Adipocyte (in vitro differentiated cells): ENCODE measurements around the gene TMEM187.

Source experiments
- DNase-seq: peaks from one replicate; pipeline ENCODE4 v3.0.0-alpha.2; 2015; ENCODE audit warnings: low read depth
- H3K27me3 ChIP-seq: replicated peaks from 2 replicates; pipeline ENCODE4 v1.7.0; 2013; ENCODE audit warnings: mild to moderate bottlenecking, low read length, moderate library complexity; ENCODE audit not compliant: control insufficient read depth, insufficient read depth
- H3K36me3 ChIP-seq: 2 replicates; pipeline ENCODE4 v1.7.0; 2013; ENCODE audit warnings: low read length, mild to moderate bottlenecking, moderate library complexity; ENCODE audit not compliant: control insufficient read depth, insufficient read depth, severe bottlenecking
- H3K4me1 ChIP-seq: 2 replicates; pipeline ENCODE4 v1.7.0; 2013; ENCODE audit warnings: mild to moderate bottlenecking, low read length, moderate library complexity; ENCODE audit not compliant: control insufficient read depth, insufficient read depth
- H3K4me3 ChIP-seq: 2 replicates; pipeline ENCODE4 v1.7.0; 2013; ENCODE audit warnings: mild to moderate bottlenecking, low read length, moderate library complexity
- H3K9ac ChIP-seq: 2 replicates; pipeline ENCODE4 v1.7.0; 2013; ENCODE audit warnings: mild to moderate bottlenecking, low read length, moderate library complexity
- H3K9me3 ChIP-seq: 2 replicates; pipeline ENCODE4 v1.7.0; 2013; ENCODE audit warnings: mild to moderate bottlenecking, low read length, moderate library complexity; ENCODE audit not compliant: control insufficient read depth

The TMEM187 gene

DNA sequence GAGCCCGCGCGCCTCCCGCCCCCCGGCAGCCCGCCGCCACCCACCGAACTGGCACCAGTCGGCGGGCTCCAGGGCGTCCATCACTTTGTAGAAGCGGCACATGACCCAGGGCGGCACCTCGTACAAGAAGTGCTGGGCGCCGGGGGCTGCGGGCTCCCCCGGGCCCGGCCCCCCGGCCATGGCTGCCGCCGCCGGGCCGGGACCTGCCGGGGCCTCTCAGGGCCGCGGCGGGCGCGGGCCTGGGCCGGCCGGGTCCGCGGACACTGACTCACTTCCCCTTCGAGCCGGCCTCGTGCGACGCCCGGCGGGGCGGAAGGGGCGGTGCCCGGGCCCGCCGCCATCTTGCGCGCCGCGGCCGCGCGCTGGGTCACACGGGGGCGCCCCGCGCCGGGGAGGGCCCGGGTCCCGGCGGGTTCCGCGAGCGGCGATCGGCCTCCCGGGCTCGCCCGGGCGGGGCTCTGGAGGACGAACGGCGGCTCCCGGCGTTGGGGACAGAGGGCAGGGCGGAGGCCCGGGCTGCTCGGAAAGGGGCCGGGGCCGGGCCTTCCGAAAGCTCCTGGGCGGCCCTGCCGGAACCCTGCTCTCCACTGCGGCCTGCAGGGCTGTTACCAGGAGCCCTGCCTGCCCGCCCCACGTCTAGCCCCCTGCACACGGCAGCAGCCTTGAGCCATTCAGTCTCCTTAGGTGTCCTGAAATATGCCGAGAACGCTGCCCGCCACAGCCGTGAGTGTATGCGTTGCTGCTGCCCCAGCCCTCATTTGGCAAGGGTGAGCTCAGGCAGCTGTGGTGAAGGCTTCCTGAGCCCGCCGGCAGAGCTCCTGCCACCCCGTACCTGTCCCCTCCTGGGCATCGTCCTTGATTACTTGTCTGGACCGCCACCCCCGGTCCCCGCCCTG is 47.3 kb downstream of the TMEM187 start, which contains the start of gene IRAK1:
IRAK1 (minus strand) TSS at position 270 of the 896 bp plus-strand sequence; CDS start at position 180, 90 bp downstream.
- H3K9ac ChIP-seq, result peak within 1 kb of the TSS; percentile 91
- peaks cover 20% of the 10 kb centered on the region for H3K36me3 ChIP-seq
- DNase-seq, result peak; percentile 79
- peaks cover 17% of the 10 kb centered on the region for H3K4me1 ChIP-seq
- no peaks in the 10 kb centered on the region for H3K27me3 ChIP-seq
- H3K4me3 ChIP-seq, result peak within 1 kb of the TSS; percentile 81
- H3K9me3 ChIP-seq, result no peaks in the 10 kb centered on the region

GRCh38 chrX:154020536-154021115 is 48.1 kb downstream of the TMEM187 start:
- Histone ChIP-seq H3K9me3 (no peaks in the 10 kb centered on the region), H3K4me1 (peaks cover 17% of the 10 kb centered on the region), H3K4me3 (peak overlapping the region; percentile 73), H3K9ac (peak overlapping the region; percentile 91), H3K36me3 (peaks cover 14% of the 10 kb centered on the region), H3K27me3 (no peaks in the 10 kb centered on the region)
- peak; percentile 43 for DNase-seq

GRCh38 chrX:154021131-154021611 is 48.6 kb downstream of the TMEM187 start:
- Histone ChIP-seq H3K36me3 (peaks cover 9% of the 10 kb centered on the region), H3K9ac (peak overlapping the region; percentile 91), H3K27me3 (no peaks in the 10 kb centered on the region), H3K4me1 (peaks cover 17% of the 10 kb centered on the region), H3K9me3 (no peaks in the 10 kb centered on the region), H3K4me3 (no peak overlapping the region)
- peak; percentile 28 for DNase-seq

GRCh38 chrX:154022108-154022507 is 49.6 kb downstream of the TMEM187 start:
- no peak overlapping the region for H3K9ac ChIP-seq
- H3K4me3 ChIP-seq, result no peak overlapping the region
- H3K4me1 ChIP-seq, result peaks cover 20% of the 10 kb centered on the region
- H3K27me3 ChIP-seq, result no peaks in the 10 kb centered on the region
- peaks cover 2% of the 10 kb centered on the region for H3K36me3 ChIP-seq
- DNase-seq, result no peak
- no peaks in the 10 kb centered on the region for H3K9me3 ChIP-seq

GRCh38 chrX:154023276-154024000 is 50.9 kb downstream of the TMEM187 start:
- Histone ChIP-seq H3K4me3 (no peak overlapping the region), H3K36me3 (no peaks in the 10 kb centered on the region), H3K9ac (no peak overlapping the region), H3K9me3 (no peaks in the 10 kb centered on the region), H3K27me3 (no peaks in the 10 kb centered on the region), H3K4me1 (peaks cover 20% of the 10 kb centered on the region)
- no peak for DNase-seq

DNA sequence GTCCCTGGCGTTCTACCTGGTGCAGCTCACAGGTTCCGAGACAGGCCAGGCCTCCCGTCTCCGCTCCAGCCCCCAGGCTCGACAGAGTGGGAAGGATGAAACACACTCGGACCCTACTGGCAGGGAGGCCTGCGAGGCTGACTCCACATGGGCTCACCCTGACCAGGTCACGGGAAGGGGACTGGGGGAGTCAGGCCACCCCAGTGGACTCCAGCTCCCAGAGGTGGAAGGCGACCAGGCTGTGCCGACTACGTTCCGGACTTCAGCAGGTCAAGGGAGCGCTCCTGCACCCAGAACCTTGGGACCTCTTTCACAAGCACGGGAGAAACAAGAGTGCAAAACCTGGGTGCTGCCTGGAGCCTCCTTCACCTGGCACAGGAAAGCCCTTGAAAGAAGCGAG is 51.7 kb downstream of the TMEM187 start:
- Histone ChIP-seq H3K36me3 (no peaks in the 10 kb centered on the region), H3K4me3 (no peak overlapping the region), H3K9me3 (no peaks in the 10 kb centered on the region), H3K27me3 (no peaks in the 10 kb centered on the region), H3K9ac (no peak overlapping the region), H3K4me1 (peaks cover 16% of the 10 kb centered on the region)
- DNase-seq, result no peak

DNA sequence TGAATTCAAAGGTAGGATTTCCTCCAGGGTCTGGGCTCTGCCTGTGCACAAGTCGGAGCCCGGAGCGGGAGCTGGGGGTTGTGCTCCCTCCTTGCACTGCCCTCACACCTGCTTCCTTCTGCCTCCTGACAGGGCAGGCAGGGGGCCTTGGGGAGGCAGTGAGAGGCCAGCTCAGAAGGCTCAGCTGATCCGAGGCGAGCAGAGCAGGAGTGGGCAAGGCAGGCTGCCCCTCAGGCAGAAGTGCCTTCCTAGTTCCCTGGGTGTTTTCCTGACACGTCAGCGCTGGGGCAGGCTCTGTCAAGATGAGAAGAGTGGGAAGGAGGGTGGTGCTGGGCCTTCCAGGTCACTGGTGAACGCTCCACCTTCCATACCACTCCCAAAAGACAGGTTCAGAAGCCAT is 52.7 kb downstream of the TMEM187 start:
- H3K4me1 ChIP-seq, result peaks cover 16% of the 10 kb centered on the region
- no peak overlapping the region for H3K4me3 ChIP-seq
- H3K9ac ChIP-seq, result no peak overlapping the region
- H3K9me3 ChIP-seq, result no peaks in the 10 kb centered on the region
- no peaks in the 10 kb centered on the region for H3K27me3 ChIP-seq
- peaks cover 7% of the 10 kb centered on the region for H3K36me3 ChIP-seq
- DNase-seq, result no peak

DNA sequence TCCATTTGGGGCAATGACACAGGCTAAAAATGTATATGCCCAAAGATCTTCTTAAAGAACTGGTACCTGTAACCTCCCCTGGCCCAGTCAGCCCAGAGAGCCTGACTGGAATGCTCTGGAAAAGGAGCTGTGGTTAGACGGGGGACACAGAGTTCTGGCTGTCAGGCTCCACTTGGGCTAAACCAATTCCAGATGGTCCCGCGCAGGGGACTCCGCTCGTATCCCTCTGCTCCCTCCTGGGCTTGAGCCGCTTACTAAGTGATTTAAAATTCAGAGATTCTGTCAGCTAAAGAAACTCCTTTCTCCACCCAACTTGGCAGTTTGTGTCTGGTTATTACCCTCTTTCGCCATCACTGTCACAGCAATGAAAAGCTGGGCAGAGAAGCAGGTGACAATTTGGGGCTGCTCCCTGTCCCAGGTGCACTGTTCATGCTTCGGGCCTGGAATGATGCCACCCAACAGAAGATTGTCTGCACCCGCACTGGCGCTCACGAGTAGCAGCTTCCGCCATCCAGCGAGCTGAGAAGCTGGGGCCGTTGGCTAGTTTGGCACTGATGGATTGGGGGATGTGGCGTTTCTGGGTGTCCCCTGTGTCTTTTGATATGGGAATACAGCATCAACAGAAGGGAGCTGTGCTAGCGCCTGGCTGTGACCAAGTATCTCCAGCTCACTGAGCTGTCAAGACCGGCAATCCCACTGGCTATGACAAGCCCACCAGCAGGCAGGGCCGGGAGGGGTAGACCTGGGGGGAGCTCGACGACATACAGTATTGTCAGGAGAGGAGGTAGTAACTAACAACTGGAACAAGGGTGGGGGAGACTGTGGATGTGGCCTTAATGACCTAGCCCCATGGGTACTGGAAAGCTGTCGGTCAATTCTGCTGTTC is 53.8 kb downstream of the TMEM187 start:
- no peak for DNase-seq
- Histone ChIP-seq H3K27me3 (no peaks in the 10 kb centered on the region), H3K4me1 (peaks cover 6% of the 10 kb centered on the region), H3K4me3 (no peak overlapping the region), H3K9ac (no peak overlapping the region), H3K36me3 (peaks cover 15% of the 10 kb centered on the region), H3K9me3 (no peaks in the 10 kb centered on the region)

DNA sequence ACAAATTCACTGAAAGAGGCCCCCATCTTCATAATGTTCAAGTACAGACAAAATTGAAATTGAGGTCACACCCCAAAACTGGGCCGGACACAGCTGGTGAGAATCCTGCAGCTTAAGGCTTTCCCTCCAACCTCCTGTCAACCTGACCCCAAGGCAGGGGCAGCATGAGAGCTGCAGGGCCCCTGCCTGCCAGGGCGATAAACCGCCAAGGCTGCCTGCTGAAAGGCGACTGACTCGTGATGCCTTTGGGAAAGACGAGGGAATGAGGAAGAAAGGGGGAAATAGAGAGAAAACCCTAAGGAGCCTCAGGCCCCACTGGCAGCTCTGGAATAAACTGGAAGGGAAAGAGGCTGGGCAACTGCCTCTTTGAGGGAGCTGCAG is 54.5 kb downstream of the TMEM187 start:
- Histone ChIP-seq H3K9ac (no peak overlapping the region), H3K4me3 (no peak overlapping the region), H3K9me3 (no peaks in the 10 kb centered on the region), H3K27me3 (no peaks in the 10 kb centered on the region), H3K36me3 (peaks cover 16% of the 10 kb centered on the region), H3K4me1 (peaks cover 3% of the 10 kb centered on the region)
- no peak for DNase-seq

- Histone ChIP-seq H3K4me1 (peaks cover 3% of the 10 kb centered on the region), H3K9ac (no peak overlapping the region), H3K36me3 (peaks cover 16% of the 10 kb centered on the region), H3K27me3 (no peaks in the 10 kb centered on the region), H3K4me3 (no peak overlapping the region), H3K9me3 (no peaks in the 10 kb centered on the region)
- DNase-seq, result no peak
Observed at GRCh38 chrX:154027986-154028385, 55.4 kb downstream of the TMEM187 start.
